Neural crest cell (in vitro differentiated cells): Measurements from ENCODE around the gene PNRC2. TPM values are rescaled to one million over a fixed set of nuclear protein-coding genes. Genes with fewer than 3 reads are reported as not detected.
"Not testable (repeated sequence)": the region's sequence is repeated elsewhere in the genome, so short reads cannot be mapped to it uniquely, and the experiment has no call there.

Source experiments
- DNase-seq: peaks from one replicate; pipeline ENCODE4 v3.0.0; 2021; ENCODE audit warnings: low read depth, mixed read lengths, low spot score
- H3K27ac Mint-ChIP-seq: one replicate; pipeline ENCODE4 v1.8.0; 2021; ENCODE audit warnings: mild to moderate bottlenecking, mixed read lengths; ENCODE audit not compliant: unreplicated experiment
- H3K27me3 Mint-ChIP-seq: 2 replicates; pipeline ENCODE4 v1.8.0; 2021; ENCODE audit warnings: low read depth, mild to moderate bottlenecking, mixed read lengths
- H3K36me3 Mint-ChIP-seq: 2 replicates; pipeline ENCODE4 v1.8.0; 2021; ENCODE audit warnings: low read depth, mild to moderate bottlenecking, mixed read lengths
- H3K4me1 Mint-ChIP-seq: 2 replicates; pipeline ENCODE4 v1.8.0; 2021; ENCODE audit warnings: mixed read lengths
- H3K4me3 Mint-ChIP-seq: one replicate; pipeline ENCODE4 v1.8.0; 2021; ENCODE audit warnings: mild to moderate bottlenecking, mixed read lengths
- H3K9me3 Mint-ChIP-seq: 2 replicates; pipeline ENCODE4 v1.8.0; 2021; ENCODE audit warnings: mixed read lengths
- microRNA-seq: library from miRNA; unstranded; fragments of <30 nt; microRNA quantifications from one replicate; pipeline ENCODE4, GENCODE V29; 2020
- total RNA-seq: library from RNA; stranded (reverse); gene quantifications from 2 replicates; pipeline ENCODE4 v1.2.1, GENCODE V29; 2021
- TF ChIP-seq, protein P1 (sequence below): fragments of 200-600 bp; sonication (generic); conservative IDR thresholded peaks from 2 replicates; pipeline ENCODE4 v1.5.0; 2021; ENCODE audit warnings: antibody characterized with exemption, mild to moderate bottlenecking

The PNRC2 gene
- total RNA-seq, 1 donor from 2014 or later = 178 TPM

- no peaks in the 10 kb centered on the region for H3K36me3 Mint-ChIP-seq
- no peaks in the 10 kb centered on the region for H3K4me1 Mint-ChIP-seq
- H3K9me3 Mint-ChIP-seq = no peaks in the 10 kb centered on the region
- H3K4me3 Mint-ChIP-seq = no peak overlapping the region
- H3K27ac Mint-ChIP-seq = no peak overlapping the region
- TF ChIP-seq, protein P1, sequence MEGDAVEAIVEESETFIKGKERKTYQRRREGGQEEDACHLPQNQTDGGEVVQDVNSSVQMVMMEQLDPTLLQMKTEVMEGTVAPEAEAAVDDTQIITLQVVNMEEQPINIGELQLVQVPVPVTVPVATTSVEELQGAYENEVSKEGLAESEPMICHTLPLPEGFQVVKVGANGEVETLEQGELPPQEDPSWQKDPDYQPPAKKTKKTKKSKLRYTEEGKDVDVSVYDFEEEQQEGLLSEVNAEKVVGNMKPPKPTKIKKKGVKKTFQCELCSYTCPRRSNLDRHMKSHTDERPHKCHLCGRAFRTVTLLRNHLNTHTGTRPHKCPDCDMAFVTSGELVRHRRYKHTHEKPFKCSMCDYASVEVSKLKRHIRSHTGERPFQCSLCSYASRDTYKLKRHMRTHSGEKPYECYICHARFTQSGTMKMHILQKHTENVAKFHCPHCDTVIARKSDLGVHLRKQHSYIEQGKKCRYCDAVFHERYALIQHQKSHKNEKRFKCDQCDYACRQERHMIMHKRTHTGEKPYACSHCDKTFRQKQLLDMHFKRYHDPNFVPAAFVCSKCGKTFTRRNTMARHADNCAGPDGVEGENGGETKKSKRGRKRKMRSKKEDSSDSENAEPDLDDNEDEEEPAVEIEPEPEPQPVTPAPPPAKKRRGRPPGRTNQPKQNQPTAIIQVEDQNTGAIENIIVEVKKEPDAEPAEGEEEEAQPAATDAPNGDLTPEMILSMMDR = no peak
- H3K27me3 Mint-ChIP-seq = peaks cover 7% of the 10 kb centered on the region
- DNase-seq = no peak
Observed at GRCh38 chr1:24009406-24009805, 49.8 kb downstream of the PNRC2 start.

GRCh38 chr1:24010650-24011049 lies 51.0 kb downstream of the PNRC2 start:
- no peaks in the 10 kb centered on the region for H3K4me1 Mint-ChIP-seq

DNA sequence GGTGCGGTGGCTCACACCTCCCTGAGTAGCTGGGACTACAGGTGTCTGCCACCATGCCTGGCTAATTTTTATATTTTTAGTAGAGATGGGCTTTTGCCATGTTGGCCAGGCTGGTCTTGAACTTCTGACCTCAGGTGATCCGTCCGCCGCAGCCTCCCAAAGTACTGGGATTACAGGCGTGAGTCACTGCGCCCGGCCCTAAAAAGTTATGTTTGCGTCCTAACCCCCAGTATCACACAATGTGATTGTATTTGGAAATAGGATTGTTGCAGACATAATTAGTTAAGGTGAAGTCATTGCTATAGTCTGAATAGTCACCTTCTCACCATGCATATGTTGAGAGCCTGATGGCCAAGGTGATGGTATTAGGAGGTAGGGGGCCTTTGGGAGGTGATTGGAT lies 53.2 kb downstream of the PNRC2 start:
- H3K27ac Mint-ChIP-seq, H3K27me3 Mint-ChIP-seq, H3K4me3 Mint-ChIP-seq, H3K4me1 Mint-ChIP-seq, DNase-seq, H3K36me3 Mint-ChIP-seq, H3K9me3 Mint-ChIP-seq: not testable (repeated sequence)

More at GRCh38 chr1:24010650-24011049, 51.0 kb downstream of the PNRC2 start:
- H3K9me3 Mint-ChIP-seq = no peaks in the 10 kb centered on the region
- H3K27me3 Mint-ChIP-seq = peaks cover 4% of the 10 kb centered on the region
- H3K36me3 Mint-ChIP-seq = no peaks in the 10 kb centered on the region
- H3K4me3 Mint-ChIP-seq = no peak overlapping the region
- DNase-seq = no peak
- TF ChIP-seq, protein P1 = no peak
- H3K27ac Mint-ChIP-seq = no peak overlapping the region

Small RNA genes lying within 50 kb of the gene (microRNA-seq; reads per million reads assigned to microRNA genes)
- gene MIR378F = not detected

Other genes starting within 250 kb of the PNRC2 start
- 43.1 and 45.8 TPM in 2 replicates for gene ELOA, start 216.4 kb upstream of the PNRC2 start, total RNA-seq
- 54.8 and 57.5 TPM in 2 replicates for gene PITHD1, start 181.4 kb upstream of the PNRC2 start, total RNA-seq
- gene LYPLA2, start 168.7 kb upstream of the PNRC2 start, total RNA-seq = 88.9 and 89.6 TPM in 2 replicates
- 47.1 and 47.2 TPM in 2 replicates for gene GALE, start 159.1 kb upstream of the PNRC2 start, total RNA-seq
- 15.6 and 17.4 TPM in 2 replicates for gene HMGCL, start 134.4 kb upstream of the PNRC2 start, total RNA-seq
- 6.7 and 7.6 TPM in 2 replicates for gene FUCA1, start 91.5 kb upstream of the PNRC2 start, total RNA-seq
- gene CNR2, start 46.5 kb upstream of the PNRC2 start, total RNA-seq = not detected in 2 replicates
- 219 and 228 TPM in 2 replicates for gene SRSF10, start 20.5 kb downstream of the PNRC2 start, total RNA-seq
- not detected in 2 replicates for gene MYOM3, start 152.3 kb downstream of the PNRC2 start, total RNA-seq
- gene IL22RA1, start 183.3 kb downstream of the PNRC2 start, total RNA-seq = not detected in 2 replicates
- gene IFNLR1, start 227.5 kb downstream of the PNRC2 start, total RNA-seq = 0.11 and 0.21 TPM in 2 replicates